Tibial nerve (tissue), 4 donors: ENCODE data around the gene UBE2I. TPM values are rescaled to one million over a fixed set of nuclear protein-coding genes. Genes with fewer than 3 reads are reported as not detected.
"Not testable (repeated sequence)": the region's sequence is repeated elsewhere in the genome, so short reads cannot be mapped to it uniquely, and the experiment has no call there.

Experiments used
- DNase-seq, 2 donors: peaks; one replicate each; pipeline ENCODE4 v3.0.0-alpha.2; 2019; ENCODE audit warnings: low spot score in 2 of 2
- H3K27ac ChIP-seq, 4 donors: fragments of 200-600 bp; sonication (generic) in 3 of 4; one replicate each; pipeline ENCODE4 v1.5.1; 2017 to 2019; ENCODE audit warnings: mild to moderate bottlenecking in 1 of 4
- H3K27me3 ChIP-seq, 2 donors: fragments of 200-600 bp; sonication (generic) in 1 of 2; one replicate each; pipeline versions ENCODE4 v1.5.1 to v1.6.0; 2017 to 2019
- H3K36me3 ChIP-seq, 3 donors: fragments of 200-600 bp; sonication (generic); one replicate each; pipeline ENCODE4 v1.5.1; 2018 to 2019
- H3K4me1 ChIP-seq, 4 donors: fragments of 200-600 bp; sonication (generic) in 3 of 4; one replicate each; pipeline ENCODE4 v1.5.1; 2017 to 2019
- H3K4me3 ChIP-seq, 4 donors: fragments of 200-600 bp; sonication (generic) in 3 of 4; one replicate each; pipeline ENCODE4 v1.5.1; 2017 to 2019; ENCODE audit warnings: mild to moderate bottlenecking in 1 of 4, moderate library complexity in 1 of 4
- H3K9me3 ChIP-seq, 4 donors: fragments of 200-600 bp; sonication (generic) in 3 of 4; one replicate each; pipeline ENCODE4 v1.5.1; 2017 to 2019
- EP300 ChIP-seq, 2 donors: sonication (generic); formaldehyde crosslinking; IDR thresholded peaks; one replicate each; pipeline ENCODE4 v1.6.1; 2017; ENCODE audit warnings: antibody characterized with exemption in 2 of 2, mild to moderate bottlenecking in 1 of 2
- POLR2A ChIP-seq, 2 donors: fragments of 450-650 bp; IDR thresholded peaks; one replicate each; pipeline ENCODE4 v1.6.1; 2017; ENCODE audit warnings: antibody characterized with exemption in 2 of 2, mild to moderate bottlenecking in 2 of 2, moderate library complexity in 2 of 2
- WGBS, 2 donors: methylation state at CpG; one replicate each; pipeline ENCODE4 v1.1.5; 2018; 5-methylcytosine and 5-hydroxymethylcytosine counted together
- total RNA-seq, 4 donors: library from RNA; depleted of rRNA; stranded (reverse); fragments of >200 nt; gene quantifications; one replicate each; pipeline ENCODE4 v1.1.0, GENCODE V29; 2016
- TF ChIP-seq, protein P1 (sequence below), 5 experiments: fragments of 200-600 bp in 3 of 5; fragments of 450-650 bp in 2 of 5; sonication (generic) in 3 of 5; IDR thresholded peaks; one replicate each; pipeline ENCODE4 v1.5.1; 2016 to 2019; ENCODE audit warnings: antibody characterized with exemption in 5 of 5, mild to moderate bottlenecking in 3 of 5, moderate library complexity in 2 of 5

The UBE2I gene
- total RNA-seq, 4 donors from 2014 or later, result 87.3 to 161 (median 111) TPM

- DNase-seq, result no peak
- Histone ChIP-seq H3K4me1 (peaks cover 0 to 14% (median 0%) of the 10 kb centered on the region in 4 donors), H3K27me3 (peaks cover 0 to 86% of the 10 kb centered on the region in 2 donors), H3K27ac (no peak overlapping the region), H3K9me3 (no peaks in the 10 kb centered on the region), H3K4me3 (no peak overlapping the region), H3K36me3 (no peaks in the 10 kb centered on the region)
- TF ChIP-seq EP300 (IDR thresholded peaks at IDR 0.05) (no peak), POLR2A (IDR thresholded peaks at IDR 0.05) (no peak)
- TF ChIP-seq, protein P1, sequence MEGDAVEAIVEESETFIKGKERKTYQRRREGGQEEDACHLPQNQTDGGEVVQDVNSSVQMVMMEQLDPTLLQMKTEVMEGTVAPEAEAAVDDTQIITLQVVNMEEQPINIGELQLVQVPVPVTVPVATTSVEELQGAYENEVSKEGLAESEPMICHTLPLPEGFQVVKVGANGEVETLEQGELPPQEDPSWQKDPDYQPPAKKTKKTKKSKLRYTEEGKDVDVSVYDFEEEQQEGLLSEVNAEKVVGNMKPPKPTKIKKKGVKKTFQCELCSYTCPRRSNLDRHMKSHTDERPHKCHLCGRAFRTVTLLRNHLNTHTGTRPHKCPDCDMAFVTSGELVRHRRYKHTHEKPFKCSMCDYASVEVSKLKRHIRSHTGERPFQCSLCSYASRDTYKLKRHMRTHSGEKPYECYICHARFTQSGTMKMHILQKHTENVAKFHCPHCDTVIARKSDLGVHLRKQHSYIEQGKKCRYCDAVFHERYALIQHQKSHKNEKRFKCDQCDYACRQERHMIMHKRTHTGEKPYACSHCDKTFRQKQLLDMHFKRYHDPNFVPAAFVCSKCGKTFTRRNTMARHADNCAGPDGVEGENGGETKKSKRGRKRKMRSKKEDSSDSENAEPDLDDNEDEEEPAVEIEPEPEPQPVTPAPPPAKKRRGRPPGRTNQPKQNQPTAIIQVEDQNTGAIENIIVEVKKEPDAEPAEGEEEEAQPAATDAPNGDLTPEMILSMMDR (IDR thresholded peaks at IDR 0.05), result no peak
- WGBS, 2 donors, result 64 to 67% methylated on average over 11 of the region's 11 CpGs
Observed at GRCh38 chr16:1293921-1294656, 15.3 kb upstream of the UBE2I start.

- H3K36me3 ChIP-seq, result no peaks in the 10 kb centered on the region
- H3K27ac ChIP-seq, result no peak overlapping the region
- TF ChIP-seq POLR2A (IDR thresholded peaks at IDR 0.05) (no peak), EP300 (IDR thresholded peaks at IDR 0.05) (no peak)
- TF ChIP-seq, protein P1 (IDR thresholded peaks at IDR 0.05), result no peak
- H3K9me3 ChIP-seq, result no peaks in the 10 kb centered on the region
- H3K4me3 ChIP-seq, result no peak overlapping the region
- peaks cover 0 to 4% (median under 1%) of the 10 kb centered on the region in 4 donors for H3K4me1 ChIP-seq
- WGBS, 2 donors, result 52 to 61% methylated on average over 5 of the region's 5 CpGs
- peaks cover 0 to 86% of the 10 kb centered on the region in 2 donors for H3K27me3 ChIP-seq
- DNase-seq, result no peak
Observed at GRCh38 chr16:1295465-1295864, 14.0 kb upstream of the UBE2I start.

- Histone ChIP-seq H3K27me3 (peaks cover 0 to 86% of the 10 kb centered on the region in 2 donors), H3K4me1 (peaks cover 0 to 11% (median 4%) of the 10 kb centered on the region in 4 donors)
- H3K9me3 ChIP-seq, H3K36me3 ChIP-seq, DNase-seq, H3K27ac ChIP-seq, H3K4me3 ChIP-seq: not testable (repeated sequence)
- WGBS, 2 donors, result 79 to 80% methylated on average over 8 of the region's 8 CpGs
Observed at GRCh38 chr16:1296688-1297017, 12.8 kb upstream of the UBE2I start.

DNA sequence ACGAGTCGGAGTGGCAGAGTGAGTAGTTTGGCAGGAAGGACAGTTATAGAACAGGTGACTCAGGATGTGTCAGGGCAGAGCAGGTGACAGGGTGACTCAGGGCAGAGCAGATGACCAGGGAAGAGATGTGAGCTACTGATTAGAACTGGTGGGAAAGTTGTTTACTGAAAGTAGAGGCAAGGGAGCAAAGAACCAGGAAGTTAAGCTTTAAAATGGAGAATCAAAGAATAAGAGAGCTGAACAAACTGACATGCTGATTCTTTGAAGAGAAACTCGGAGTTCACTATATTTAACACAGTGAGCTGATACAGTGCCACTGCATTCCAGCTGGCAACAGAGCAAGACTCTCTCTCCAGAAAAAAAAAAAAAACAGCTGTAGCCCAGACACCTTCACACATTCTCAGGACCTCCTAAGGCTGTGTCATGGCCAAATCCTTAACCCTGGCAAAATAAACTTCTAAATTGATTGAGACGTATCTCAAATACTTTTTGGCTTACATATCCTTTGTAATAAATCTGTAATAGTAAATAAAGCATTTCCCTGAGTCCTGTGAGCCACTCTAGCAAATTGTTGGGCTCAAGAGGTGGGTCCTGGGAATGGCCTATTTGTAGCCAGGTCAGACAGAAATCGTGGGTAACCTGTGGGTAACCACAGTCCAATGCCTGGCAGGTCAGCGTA lies 12.3 kb upstream of the UBE2I start:
- Histone ChIP-seq H3K27me3 (peaks cover 0 to 86% of the 10 kb centered on the region in 2 donors), H3K9me3 (no peaks in the 10 kb centered on the region), H3K4me3 (no peak overlapping the region), H3K36me3 (no peaks in the 10 kb centered on the region), H3K4me1 (peaks cover 0 to 11% (median 4%) of the 10 kb centered on the region in 4 donors), H3K27ac (no peak overlapping the region)
- no peak for TF ChIP-seq EP300 (IDR thresholded peaks at IDR 0.05)
- DNase-seq, result no peak
- 53 to 63% methylated on average over 6 of the region's 6 CpGs for WGBS, 2 donors

- Histone ChIP-seq H3K4me1 (peaks cover 0 to 11% (median 4%) of the 10 kb centered on the region in 4 donors), H3K36me3 (no peaks in the 10 kb centered on the region), H3K4me3 (no peak overlapping the region), H3K27me3 (peaks cover 0 to 89% of the 10 kb centered on the region in 2 donors), H3K27ac (no peak overlapping the region), H3K9me3 (no peaks in the 10 kb centered on the region)
- TF ChIP-seq EP300 (IDR thresholded peaks at IDR 0.05), result no peak
- TF ChIP-seq, protein P1 (IDR thresholded peaks at IDR 0.05), result no peak
- TF ChIP-seq POLR2A (IDR thresholded peaks at IDR 0.05), result no peak
- DNase-seq, result no peak
- WGBS, 2 donors, result 84 to 92% methylated on average over 14 of the region's 14 CpGs
Observed at GRCh38 chr16:1298406-1298805, 11.0 kb upstream of the UBE2I start.
